HG02943 (cell line): ENCODE data around the gene ZNF615.
"Not testable (repeated sequence)": the region's sequence is repeated elsewhere in the genome, so short reads cannot be mapped to it uniquely, and the experiment has no call there.

Experiments
- ATAC-seq: cut with Tn5 transposase; IDR thresholded peaks from one replicate; pipeline ENCODE4 v1.9.1; 2021; ENCODE audit warnings: mild to moderate bottlenecking, low read depth, moderate library complexity; ENCODE audit not compliant: unreplicated experiment

The ZNF615 gene

GRCh38 chr19:52007806-52008557 is at the start of gene ZNF615:
ZNF615 (minus strand) TSS chr19:52008211; CDS start chr19:52003711, 4,500 bp downstream.
- peak; percentile 74 for ATAC-seq

GRCh38 chr19:52056480-52056879 is 48.5 kb upstream of the ZNF615 start:
- ATAC-seq = not testable (repeated sequence)

- ATAC-seq = not testable (repeated sequence)
These were observed 43.7 kb upstream of the ZNF615 start for GRCh38 chr19:52051736-52052135.

- ATAC-seq = peak; percentile 88
These were observed 40.8 kb upstream of the ZNF615 start, which contains the start of gene ZNF432 for GRCh38 chr19:52048555-52049501. ZNF432 (minus strand) TSS chr19:52048838; CDS start chr19:52046868, 1,970 bp downstream.

GRCh38 chr19:52039169-52039568 is 31.2 kb upstream of the ZNF615 start:
- no peak for ATAC-seq

- no peak for ATAC-seq
These were observed 26.2 kb upstream of the ZNF615 start for GRCh38 chr19:52034051-52034728.

- ATAC-seq = peak; percentile 20
These were observed 20.7 kb upstream of the ZNF615 start for GRCh38 chr19:52028780-52029123.

GRCh38 chr19:52028027-52028779 is 20.2 kb upstream of the ZNF615 start, which contains the start of gene ZNF614:
ZNF614 (minus strand) TSS chr19:52028379; CDS start chr19:52025745, 2,634 bp downstream.
- peak; percentile 83 for ATAC-seq

- not testable (repeated sequence) for ATAC-seq
These were observed 18.4 kb upstream of the ZNF615 start for GRCh38 chr19:52026255-52026990.

- not testable (repeated sequence) for ATAC-seq
These were observed 16.5 kb upstream of the ZNF615 start for GRCh38 chr19:52024478-52024877.

- no peak for ATAC-seq
These were observed 14.2 kb upstream of the ZNF615 start for GRCh38 chr19:52022193-52022592.

- ATAC-seq = no peak
These were observed 12.5 kb upstream of the ZNF615 start for GRCh38 chr19:52020506-52020905.

GRCh38 chr19:52010674-52011073 is 2.7 kb upstream of the ZNF615 start:
- no peak for ATAC-seq

GRCh38 chr19:52007451-52007805 is 583 bp downstream of the ZNF615 start:
- no peak for ATAC-seq

GRCh38 chr19:51994048-51994644 is 13.9 kb downstream of the ZNF615 start:
- no peak for ATAC-seq

- ATAC-seq = no peak
These were observed 14.6 kb downstream of the ZNF615 start for GRCh38 chr19:51993422-51993821.

GRCh38 chr19:51986309-51987291 is 21.4 kb downstream of the ZNF615 start, which contains the start of gene ZNF350:
ZNF350 (minus strand) TSS chr19:51986840; CDS start chr19:51974360, 12,480 bp downstream.
- peak; percentile 90 for ATAC-seq

GRCh38 chr19:51983361-51983760 is 24.6 kb downstream of the ZNF615 start:
- ATAC-seq = no peak
